Duodenal mucosa (tissue), 2 donors: Measurements from ENCODE around the gene C1orf146.
"Not testable (repeated sequence)": the region's sequence is repeated elsewhere in the genome, so short reads cannot be mapped to it uniquely, and the experiment has no call there.

Experiments used
- H3K27ac ChIP-seq: one replicate; pipeline ENCODE4 v1.7.0; 2013; ENCODE audit warnings: low read depth, low read length
- H3K27me3 ChIP-seq, 2 donors: one replicate each; pipeline ENCODE4 v1.7.0; 2013; ENCODE audit warnings: low read length in 2 of 2, control low read depth in 1 of 2; ENCODE audit not compliant: insufficient read depth in 2 of 2, control insufficient read depth in 1 of 2
- H3K36me3 ChIP-seq, 2 donors: one replicate each; pipeline ENCODE4 v1.7.0; 2013; ENCODE audit warnings: low read length in 2 of 2, control low read depth in 1 of 2; ENCODE audit not compliant: insufficient read depth in 2 of 2, control insufficient read depth in 1 of 2
- H3K4me1 ChIP-seq, 2 donors: one replicate each; pipeline ENCODE4 v1.7.0; 2013; ENCODE audit warnings: low read length in 2 of 2, control low read depth in 1 of 2; ENCODE audit not compliant: insufficient read depth in 2 of 2, control insufficient read depth in 1 of 2
- H3K4me3 ChIP-seq, 2 donors: one replicate each; pipeline ENCODE4 v1.7.0; 2013; ENCODE audit warnings: low read length in 2 of 2, low read depth in 1 of 2
- H3K9ac ChIP-seq, 2 donors: one replicate each; pipeline ENCODE4 v1.7.0; 2013; ENCODE audit warnings: low read length in 2 of 2, low read depth in 1 of 2
- H3K9me3 ChIP-seq, 2 donors: one replicate each; pipeline ENCODE4 v1.7.0; 2013; ENCODE audit warnings: low read length in 2 of 2, control low read depth in 1 of 2; ENCODE audit not compliant: control insufficient read depth in 1 of 2

The C1orf146 gene

DNA sequence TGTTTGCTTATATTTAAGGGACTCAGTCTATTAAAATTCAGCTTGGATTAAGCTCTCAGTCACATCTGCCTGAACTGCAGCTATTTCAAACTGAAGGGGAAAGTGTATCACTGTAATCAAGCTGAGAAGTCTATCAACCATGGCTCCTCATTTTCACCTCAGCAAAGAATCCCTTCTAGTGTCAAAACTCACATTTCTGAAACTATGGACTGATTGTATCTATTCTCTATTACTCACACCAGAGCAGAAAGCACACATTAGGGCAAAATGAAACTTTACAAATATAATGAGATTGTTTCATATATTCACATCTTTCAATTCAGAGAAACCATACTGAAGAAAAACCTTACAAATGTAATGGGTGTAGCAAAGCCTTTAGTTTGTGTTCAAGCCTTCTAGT, 14.6 kb upstream of the C1orf146 start:
- Histone ChIP-seq H3K4me1 (no peaks in the 10 kb centered on the region), H3K27ac (no peak overlapping the region), H3K36me3 (no peaks in the 10 kb centered on the region), H3K9ac (no peak overlapping the region), H3K4me3 (no peak overlapping the region), H3K9me3 (peaks cover 0 to 3% of the 10 kb centered on the region in 2 donors), H3K27me3 (no peaks in the 10 kb centered on the region)

DNA sequence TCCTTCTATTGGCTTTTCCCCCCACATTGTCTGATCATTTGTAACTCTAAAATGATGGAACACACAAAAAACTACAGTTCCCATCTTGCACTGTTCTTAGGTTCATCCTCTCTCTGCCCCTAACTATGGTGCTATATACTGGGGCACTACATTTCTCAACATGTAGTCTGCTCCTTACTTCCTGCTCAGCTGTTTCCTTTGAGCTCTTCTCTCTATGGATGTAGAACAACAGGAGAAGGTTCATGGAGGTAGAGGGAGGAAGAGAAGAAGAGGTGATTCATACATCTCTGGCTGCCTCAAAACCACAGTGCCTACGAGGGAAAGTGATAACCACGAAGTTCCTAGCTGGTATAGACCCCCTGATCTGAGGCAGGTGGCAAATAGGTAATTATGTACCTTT, 7.0 kb upstream of the C1orf146 start:
- no peak overlapping the region for H3K9ac ChIP-seq
- no peaks in the 10 kb centered on the region for H3K36me3 ChIP-seq
- H3K4me1 ChIP-seq: no peaks in the 10 kb centered on the region
- no peak overlapping the region for H3K4me3 ChIP-seq
- peaks cover 0 to 3% of the 10 kb centered on the region in 2 donors for H3K9me3 ChIP-seq
- H3K27me3 ChIP-seq: no peaks in the 10 kb centered on the region
- no peak overlapping the region for H3K27ac ChIP-seq

DNA sequence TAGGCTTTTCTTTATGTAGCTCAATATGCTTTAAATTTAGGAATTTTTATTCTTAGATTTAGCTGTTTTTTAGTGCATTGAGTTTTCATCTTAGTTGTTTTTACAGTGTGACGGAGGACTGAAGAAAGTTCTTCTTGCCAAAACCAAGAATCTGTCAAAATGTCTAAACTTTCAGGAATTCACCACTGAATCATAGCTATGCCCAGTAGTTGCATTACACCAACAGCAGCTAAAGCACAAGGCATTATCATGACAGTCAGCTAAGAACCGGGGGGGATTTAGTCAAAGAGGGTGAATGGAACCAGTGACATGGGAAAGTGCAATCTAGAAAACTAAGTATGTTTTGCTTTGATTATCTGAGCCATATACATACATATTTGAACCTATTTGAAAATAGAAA, 6.5 kb upstream of the C1orf146 start:
- H3K36me3 ChIP-seq: no peaks in the 10 kb centered on the region
- peaks cover 0 to 3% of the 10 kb centered on the region in 2 donors for H3K9me3 ChIP-seq
- H3K4me1 ChIP-seq: no peaks in the 10 kb centered on the region
- no peak overlapping the region for H3K27ac ChIP-seq
- H3K27me3 ChIP-seq: no peaks in the 10 kb centered on the region
- H3K9ac ChIP-seq: no peak overlapping the region
- no peak overlapping the region for H3K4me3 ChIP-seq

GRCh38 chr1:92218559-92218958, 844 bp downstream of the C1orf146 start:
- H3K4me3 ChIP-seq: no peak overlapping the region
- H3K4me1 ChIP-seq: no peaks in the 10 kb centered on the region
- no peaks in the 10 kb centered on the region for H3K27me3 ChIP-seq

GRCh38 chr1:92219028-92219427, 1.3 kb downstream of the C1orf146 start:
- no peaks in the 10 kb centered on the region for H3K36me3 ChIP-seq
- H3K4me1 ChIP-seq: no peaks in the 10 kb centered on the region
- no peak overlapping the region for H3K27ac ChIP-seq
- no peaks in the 10 kb centered on the region for H3K27me3 ChIP-seq
- no peak overlapping the region for H3K9ac ChIP-seq
- no peak overlapping the region for H3K4me3 ChIP-seq
- H3K9me3 ChIP-seq: no peaks in the 10 kb centered on the region

More at GRCh38 chr1:92218559-92218958, 844 bp downstream of the C1orf146 start:
- H3K9ac ChIP-seq: no peak overlapping the region
- no peak overlapping the region for H3K27ac ChIP-seq
- no peaks in the 10 kb centered on the region for H3K9me3 ChIP-seq
- no peaks in the 10 kb centered on the region for H3K36me3 ChIP-seq

GRCh38 chr1:92228401-92228800, 10.7 kb downstream of the C1orf146 start:
- Histone ChIP-seq H3K4me1 (no peaks in the 10 kb centered on the region), H3K36me3 (no peaks in the 10 kb centered on the region), H3K9me3 (no peaks in the 10 kb centered on the region), H3K4me3 (no peak overlapping the region), H3K9ac (no peak overlapping the region), H3K27ac (no peak overlapping the region), H3K27me3 (no peaks in the 10 kb centered on the region)

GRCh38 chr1:92230736-92231135, 13.0 kb downstream of the C1orf146 start:
- H3K27ac ChIP-seq: no peak overlapping the region
- H3K36me3 ChIP-seq: no peaks in the 10 kb centered on the region
- no peaks in the 10 kb centered on the region for H3K9me3 ChIP-seq
- no peak overlapping the region for H3K9ac ChIP-seq
- no peaks in the 10 kb centered on the region for H3K4me1 ChIP-seq
- no peak overlapping the region for H3K4me3 ChIP-seq
- H3K27me3 ChIP-seq: no peaks in the 10 kb centered on the region

- H3K27ac ChIP-seq: no peak overlapping the region
- H3K27me3 ChIP-seq: no peaks in the 10 kb centered on the region
- H3K36me3 ChIP-seq: no peaks in the 10 kb centered on the region
- no peak overlapping the region for H3K4me3 ChIP-seq
- H3K9me3 ChIP-seq: no peaks in the 10 kb centered on the region
- no peak overlapping the region for H3K9ac ChIP-seq
- H3K4me1 ChIP-seq: no peaks in the 10 kb centered on the region
These were observed 22.3 kb downstream of the C1orf146 start for GRCh38 chr1:92240034-92240433.

GRCh38 chr1:92244376-92244775, 26.7 kb downstream of the C1orf146 start:
- Histone ChIP-seq H3K4me3 (no peak overlapping the region), H3K27ac (no peak overlapping the region), H3K27me3 (no peaks in the 10 kb centered on the region), H3K36me3 (peaks cover 0 to 9% of the 10 kb centered on the region in 2 donors), H3K4me1 (no peaks in the 10 kb centered on the region), H3K9me3 (no peaks in the 10 kb centered on the region), H3K9ac (no peak overlapping the region)

GRCh38 chr1:92254714-92255113, 37.0 kb downstream of the C1orf146 start:
- not testable (repeated sequence) for H3K4me3 ChIP-seq, H3K9ac ChIP-seq, H3K9me3 ChIP-seq, H3K27ac ChIP-seq, H3K27me3 ChIP-seq, H3K36me3 ChIP-seq, H3K4me1 ChIP-seq

- Histone ChIP-seq H3K9ac (no peak overlapping the region), H3K27ac (no peak overlapping the region), H3K36me3 (peaks cover 0 to 5% of the 10 kb centered on the region in 2 donors), H3K9me3 (no peaks in the 10 kb centered on the region), H3K4me3 (no peak overlapping the region), H3K4me1 (no peaks in the 10 kb centered on the region), H3K27me3 (no peaks in the 10 kb centered on the region)
These were observed 41.6 kb downstream of the C1orf146 start for GRCh38 chr1:92259350-92259749.
